Prostate gland (tissue), 2 donors: Measurements from ENCODE around the gene SYTL1. TPM values are rescaled to one million over a fixed set of nuclear protein-coding genes. Genes with fewer than 3 reads are reported as not detected.

Experiments used
- DNase-seq: peaks from one replicate; pipeline ENCODE4 v3.0.0-alpha.2; 2019; ENCODE audit warnings: low spot score
- H3K27ac ChIP-seq, 2 donors: fragments of 200-600 bp; sonication (generic); 2 replicates each; pipeline ENCODE4 v1.5.1; 2017 to 2019
- H3K27me3 ChIP-seq: fragments of 200-600 bp; sonication (generic); replicated peaks from 2 replicates; pipeline ENCODE4 v1.5.1; 2019; ENCODE audit not compliant: insufficient read depth
- H3K36me3 ChIP-seq, 2 donors: fragments of 200-600 bp; sonication (generic); 1 replicate in 1 of 2; 2 replicates in 1 of 2; pipeline versions ENCODE4 v1.5.1 to v1.8.1; 2017 to 2019
- H3K4me1 ChIP-seq: fragments of 200-600 bp; sonication (generic); replicated peaks from 2 replicates; pipeline ENCODE4 v1.5.1; 2019
- H3K4me3 ChIP-seq, 2 donors: fragments of 200-600 bp; sonication (generic); 2 replicates each; pipeline ENCODE4 v1.5.1; 2017 to 2019
- H3K9me3 ChIP-seq: fragments of 200-600 bp; sonication (generic); 2 replicates; pipeline ENCODE4 v1.5.1; 2017
- POLR2A ChIP-seq: fragments of 450-650 bp; IDR thresholded peaks from one replicate; pipeline ENCODE4 v1.6.1; 2016; ENCODE audit warnings: antibody characterized with exemption, mild to moderate bottlenecking
- POLR2AphosphoS5 ChIP-seq: sonication (generic); formaldehyde crosslinking; IDR thresholded peaks from one replicate; pipeline ENCODE4 v1.6.1; 2017; ENCODE audit warnings: antibody characterized with exemption
- WGBS: methylation state at CpG from one replicate; pipeline ENCODE4 v1.1.5; 2018; 5-methylcytosine and 5-hydroxymethylcytosine counted together
- intact Hi-C: fragments of 100-400 bp; cut with DNase I; formaldehyde crosslinking; loops from one replicate; pipeline ENCODE4 v1.14.2; 2022
- total RNA-seq, 2 donors: library from RNA; depleted of rRNA; stranded (reverse); fragments of >200 nt; gene quantifications; one replicate each; pipeline ENCODE4 v1.1.0, GENCODE V29; 2016
- TF ChIP-seq, protein P1 (sequence below), 4 experiments: fragments of 200-600 bp in 2 of 4; fragments of 450-650 bp in 2 of 4; sonication (generic) in 2 of 4; IDR thresholded peaks; 1 replicate in 3 of 4; 2 replicates in 1 of 4; pipeline ENCODE4 v1.5.1; 2016 to 2019; ENCODE audit warnings: antibody characterized with exemption in 4 of 4, mild to moderate bottlenecking in 2 of 4, moderate library complexity in 2 of 4

Gene SYTL1
- total RNA-seq, 2 donors from 2014 or later: 94.7 to 217 TPM

- Histone ChIP-seq H3K27me3 (no peaks in the 10 kb centered on the region), H3K4me1 (peaks cover 4% of the 10 kb centered on the region), H3K36me3 (no peaks in the 10 kb centered on the region), H3K27ac (peak overlapping the region; percentile 4 to 48), H3K4me3 (no peak overlapping the region), H3K9me3 (no peaks in the 10 kb centered on the region)
- WGBS: 83% methylated on average over 4 of the region's 4 CpGs
- intact Hi-C loops: loop anchor here (10.0 kb wide), 1 partner anchor 275 kb away; no protein-coding TSS in a partner anchor
- DNase-seq: no peak
- TF ChIP-seq POLR2AphosphoS5: no peak
- TF ChIP-seq POLR2A: no peak
- TF ChIP-seq, protein P1, sequence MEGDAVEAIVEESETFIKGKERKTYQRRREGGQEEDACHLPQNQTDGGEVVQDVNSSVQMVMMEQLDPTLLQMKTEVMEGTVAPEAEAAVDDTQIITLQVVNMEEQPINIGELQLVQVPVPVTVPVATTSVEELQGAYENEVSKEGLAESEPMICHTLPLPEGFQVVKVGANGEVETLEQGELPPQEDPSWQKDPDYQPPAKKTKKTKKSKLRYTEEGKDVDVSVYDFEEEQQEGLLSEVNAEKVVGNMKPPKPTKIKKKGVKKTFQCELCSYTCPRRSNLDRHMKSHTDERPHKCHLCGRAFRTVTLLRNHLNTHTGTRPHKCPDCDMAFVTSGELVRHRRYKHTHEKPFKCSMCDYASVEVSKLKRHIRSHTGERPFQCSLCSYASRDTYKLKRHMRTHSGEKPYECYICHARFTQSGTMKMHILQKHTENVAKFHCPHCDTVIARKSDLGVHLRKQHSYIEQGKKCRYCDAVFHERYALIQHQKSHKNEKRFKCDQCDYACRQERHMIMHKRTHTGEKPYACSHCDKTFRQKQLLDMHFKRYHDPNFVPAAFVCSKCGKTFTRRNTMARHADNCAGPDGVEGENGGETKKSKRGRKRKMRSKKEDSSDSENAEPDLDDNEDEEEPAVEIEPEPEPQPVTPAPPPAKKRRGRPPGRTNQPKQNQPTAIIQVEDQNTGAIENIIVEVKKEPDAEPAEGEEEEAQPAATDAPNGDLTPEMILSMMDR (IDR thresholded peaks at IDR 0.05): no peak
These were observed 38.4 kb downstream of the SYTL1 start for GRCh38 chr1:27380224-27380623.

DNA sequence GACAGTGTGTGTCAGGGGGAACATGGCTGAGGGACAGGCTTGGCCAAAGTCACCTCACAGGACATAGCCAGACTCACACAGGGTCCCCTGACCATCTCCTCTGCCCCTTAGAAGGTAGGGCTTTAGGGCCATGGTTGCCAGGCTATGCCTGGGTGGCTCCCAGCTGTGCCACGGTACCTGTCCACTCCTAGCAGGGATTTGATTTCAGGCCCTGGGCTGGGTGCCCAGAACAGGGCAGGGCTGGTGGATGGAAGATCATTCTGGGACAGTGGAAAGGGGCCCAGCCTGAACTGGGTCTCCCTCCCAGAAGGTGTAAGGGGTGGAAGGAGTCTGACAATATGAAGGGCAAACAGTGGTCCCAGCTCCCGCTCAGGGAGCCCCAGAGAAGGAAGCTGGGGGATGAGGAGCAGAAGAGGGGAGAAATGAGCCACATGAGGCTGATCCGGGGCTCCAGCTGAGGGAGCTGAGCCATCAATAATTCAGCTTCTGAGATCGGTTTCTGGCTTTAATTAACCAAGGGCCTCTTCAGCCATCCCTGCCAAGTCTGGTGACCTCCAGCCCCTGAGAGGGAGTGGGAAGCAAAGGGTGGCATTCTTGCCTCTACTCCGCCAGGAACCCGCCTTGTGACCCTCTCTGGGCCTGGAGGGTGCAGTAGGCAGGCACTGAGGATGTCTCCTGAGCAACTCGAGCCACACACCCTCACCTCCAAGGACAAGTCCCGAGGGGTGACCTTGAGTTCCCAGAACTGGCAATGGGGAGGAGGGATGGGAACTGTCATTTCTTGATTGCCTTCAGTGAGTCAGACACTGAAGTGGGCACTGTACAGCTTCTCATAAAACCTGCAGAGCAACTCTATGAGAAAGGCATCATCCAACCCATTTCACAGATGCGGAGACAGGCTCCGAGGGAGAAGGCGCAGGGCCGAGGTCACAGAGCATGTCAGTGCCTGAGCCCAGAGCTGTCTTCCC is 39.2 kb downstream of the SYTL1 start:
- Histone ChIP-seq H3K9me3 (no peaks in the 10 kb centered on the region), H3K27me3 (no peaks in the 10 kb centered on the region), H3K36me3 (no peaks in the 10 kb centered on the region), H3K4me1 (peaks cover 4% of the 10 kb centered on the region), H3K27ac (peak overlapping the region in 1 of 2 donors; percentile 48), H3K4me3 (no peak overlapping the region)
- intact Hi-C loops: loop anchor here (10.0 kb wide), 1 partner anchor 276 kb away; no protein-coding TSS in a partner anchor
- TF ChIP-seq, protein P1 (IDR thresholded peaks at IDR 0.05): no peak
- WGBS: 71% methylated on average over 12 of the region's 12 CpGs
- DNase-seq: no peak

GRCh38 chr1:27381969-27382762 is 40.3 kb downstream of the SYTL1 start:
- no peak for DNase-seq
- Histone ChIP-seq H3K4me1 (peaks cover 4% of the 10 kb centered on the region), H3K9me3 (no peaks in the 10 kb centered on the region), H3K36me3 (no peaks in the 10 kb centered on the region), H3K27me3 (no peaks in the 10 kb centered on the region), H3K4me3 (no peak overlapping the region), H3K27ac (no peak overlapping the region)
- WGBS: 65% methylated on average over 18 of the region's 18 CpGs
- no peak for TF ChIP-seq POLR2AphosphoS5
- no peak for TF ChIP-seq POLR2A
- TF ChIP-seq, protein P1 (IDR thresholded peaks at IDR 0.05): no peak
- intact Hi-C loops: loop anchor here (10.0 kb wide), 1 partner anchor 277 kb away; no protein-coding TSS in a partner anchor

GRCh38 chr1:27383039-27383605 is 41.3 kb downstream of the SYTL1 start, which contains the start of gene CD164L2:
Gene CD164L2, minus strand, starts transcription at chr1:27383333. Its CDS starts 94 bp downstream, at chr1:27383239.
- H3K4me3 ChIP-seq: peak within 1 kb of the TSS; percentile 21 to 41
- intact Hi-C loops: loop anchor here (10.0 kb wide), 1 partner anchor 278 kb away; no protein-coding TSS in a partner anchor

More at GRCh38 chr1:27383039-27383605, 41.3 kb downstream of the SYTL1 start, which contains the start of gene CD164L2:
- H3K36me3 ChIP-seq: no peaks in the 10 kb centered on the region
- TF ChIP-seq POLR2A (peak; percentile 47), POLR2AphosphoS5 (peak; percentile 68)
- TF ChIP-seq, protein P1 (IDR thresholded peaks at IDR 0.05): no peak
- DNase-seq: peak; percentile 84
- H3K27me3 ChIP-seq: no peaks in the 10 kb centered on the region
- H3K27ac ChIP-seq: peak within 1 kb of the TSS in 1 of 2 donors; percentile 30
- WGBS: 25% methylated on average over 12 of the region's 43 CpGs
- peaks cover 4% of the 10 kb centered on the region for H3K4me1 ChIP-seq
- no peaks in the 10 kb centered on the region for H3K9me3 ChIP-seq
